AG04449 (cell line): ENCODE results near the gene H3-3A.

Source experiments
- CTCF ChIA-PET: fragments of 350-600 bp; formaldehyde crosslinking; extraction: SDS; loops from one replicate; lab custom pipeline; 2021; ENCODE audit warnings: antibody characterized with exemption; lab: Yijun Ruan, JAX
- POLR2A ChIA-PET: fragments of 400-600, 350-600 bp; formaldehyde crosslinking; extraction: SDS; loops from one replicate; lab custom pipeline; 2020; ENCODE audit warnings: antibody characterized with exemption, inconsistent platforms; lab: Yijun Ruan, JAX
- DNase-seq: peaks from one replicate; pipeline ENCODE4 v3.0.0-alpha.2; 2010; ENCODE audit warnings: low read depth, low spot score
- H3K4me3 ChIP-seq: 2 replicates; pipeline ENCODE4 v1.5.1; 2011; ENCODE audit warnings: low read depth, mild to moderate bottlenecking, control low read depth, low read length
- CTCF ChIP-seq: IDR thresholded peaks from one replicate; pipeline ENCODE4 v1.5.1; 2011; ENCODE audit warnings: mild to moderate bottlenecking, moderate library complexity, low read length, control low read depth, inconsistent platforms; ENCODE audit not compliant: insufficient read depth; ENCODE audit errors: missing control alignments

The H3-3A gene

GRCh38 chr1:226117330-226117729 lies 54.8 kb downstream of the H3-3A start:
- CTCF ChIA-PET = interaction anchor here (0.8 to 6.3 kb wide), 6 partner anchors 9 to 80 kb away, joined by 3 to 94 read pairs (median 6); no protein-coding TSS in a partner anchor
- DNase-seq = no peak
- H3K4me3 ChIP-seq = no peak overlapping the region
- POLR2A ChIA-PET = no interaction called here
- TF ChIP-seq CTCF = no peak

GRCh38 chr1:226118357-226118756 lies 55.8 kb downstream of the H3-3A start:
- ChIA-PET CTCF (interaction anchor here (1.3 to 6.3 kb wide), 7 partner anchors 8 to 64 kb away, joined by 4 to 94 read pairs (median 5); no protein-coding TSS in a partner anchor), POLR2A (no interaction called here)
- no peak for DNase-seq
- TF ChIP-seq CTCF = no peak
- no peak overlapping the region for H3K4me3 ChIP-seq

GRCh38 chr1:226119169-226119568 lies 56.7 kb downstream of the H3-3A start:
- POLR2A ChIA-PET = no interaction called here
- CTCF ChIA-PET = interaction anchor here (0.9 to 6.3 kb wide), 6 partner anchors 8 to 214 kb away, joined by 4 to 94 read pairs (median 6); no protein-coding TSS in a partner anchor
- H3K4me3 ChIP-seq = no peak overlapping the region
- no peak for DNase-seq
- TF ChIP-seq CTCF = no peak

- POLR2A ChIA-PET = no interaction called here
- no peak for DNase-seq
- no peak for TF ChIP-seq CTCF
Measured at GRCh38 chr1:226120398-226120797, 57.9 kb downstream of the H3-3A start.

GRCh38 chr1:226121049-226121586 lies 58.6 kb downstream of the H3-3A start:
- TF ChIP-seq CTCF = no peak
- H3K4me3 ChIP-seq = peak overlapping the region; percentile 29
- ChIA-PET CTCF (interaction anchor here (0.8 to 7.7 kb wide), 23 partner anchors 10 to 286 kb away, joined by 3 to 282 read pairs (median 5); partner anchors contain the start of genes PARP1 and SDE2), POLR2A (no interaction called here)
- DNase-seq = no peak

More at GRCh38 chr1:226120398-226120797, 57.9 kb downstream of the H3-3A start:
- CTCF ChIA-PET = interaction anchor here (0.8 to 7.7 kb wide), 21 partner anchors 10 to 287 kb away, joined by 3 to 282 read pairs (median 5); partner anchors contain the start of genes PARP1 and SDE2
- no peak overlapping the region for H3K4me3 ChIP-seq
